ENCODE measurements around the gene ALLC. TPM values are rescaled to one million over a fixed set of nuclear protein-coding genes. Genes with fewer than 3 reads are reported as not detected.

The ALLC gene
- polyA plus RNA-seq, 1 of the 3 experiments (the other 2 are of a cell fraction) = not detected

- DNase-seq = no peak
- Histone ChIP-seq H3K9ac (no peak overlapping the region), H3K79me2 (ENCODE audit: insufficient read depth) (no peaks in the 10 kb centered on the region), H3K9me3 (no peaks in the 10 kb centered on the region), H3K4me3 (ENCODE audit: low read depth in 2 of 2, low read length in 1 of 2) (no peak overlapping the region), H3K4me2 (no peak overlapping the region), H3F3A (replicated peaks; ENCODE audit: insufficient read depth) (no peaks in the 10 kb centered on the region), H3K36me3 (replicated peaks in 1 of 2; ENCODE audit: control insufficient read depth in 1 of 2, insufficient read depth in 2 of 2, low read length in 1 of 2) (peaks cover 0 to 4% of the 10 kb centered on the region in 2 experiments), H3K27me3 (ENCODE audit: insufficient read depth) (no peaks in the 10 kb centered on the region), H3K4me1 (ENCODE audit: control insufficient read depth in 1 of 2, insufficient read depth in 2 of 2, low read depth in 1 of 2, low read length in 1 of 2) (peaks cover 0 to 3% of the 10 kb centered on the region in 2 experiments; a peak in 1 of 4 replicates), H3K27ac (ENCODE audit: low read depth in 2 of 2, low read length in 1 of 2) (no peak overlapping the region), H4K20me1 (ENCODE audit: insufficient read depth) (no peaks in the 10 kb centered on the region), H2AFZ (ENCODE audit: low read depth) (no peak overlapping the region), H3K9me2 (no peaks in the 10 kb centered on the region)
- ChIA-PET CTCF (no interaction called here), POLR2A (no interaction called here)
- TF ChIP-seq MEF2A (IDR thresholded peaks at IDR 0.05; ENCODE audit: borderline replicate concordance, low read depth) = no peak
- no peak for TF ChIP-seq GABPA (IDR thresholded peaks at IDR 0.05; ENCODE audit: low read depth)
- TF ChIP-seq SMC3 (IDR thresholded peaks at IDR 0.05; ENCODE audit: low read depth, low read length) = no peak
- TF ChIP-seq RCOR1 (IDR thresholded peaks at IDR 0.05; ENCODE audit: low read length) = no peak
- no peak for TF ChIP-seq PBX3 (IDR thresholded peaks at IDR 0.05)
- TF ChIP-seq FOXM1 (IDR thresholded peaks at IDR 0.05; ENCODE audit: low read depth) = no peak
- TF ChIP-seq MXI1 (IDR thresholded peaks at IDR 0.05; ENCODE audit: low read depth, low read length) = no peak
- TF ChIP-seq USF2 (IDR thresholded peaks at IDR 0.05; ENCODE audit: borderline replicate concordance, low read depth, low read length) = no peak
- TF ChIP-seq RXRA (IDR thresholded peaks at IDR 0.05; ENCODE audit: borderline replicate concordance, low read depth) = no peak
- TF ChIP-seq GATA2 (CRISPR knock-in tag; IDR thresholded peaks at IDR 0.05) = no peak
- no peak for TF ChIP-seq CTCF (IDR thresholded peaks at IDR 0.05)
- 78% methylated on average over 21 of the region's 21 CpGs for WGBS (ENCODE audit: low lambda C conversion rate)
Observed at GRCh38 chr2:3627500-3628100, 30.4 kb upstream of the ALLC start.

- Histone ChIP-seq H4K20me1 (ENCODE audit: insufficient read depth) (no peaks in the 10 kb centered on the region), H3F3A (replicated peaks; ENCODE audit: insufficient read depth) (no peaks in the 10 kb centered on the region), H3K36me3 (replicated peaks in 1 of 2; ENCODE audit: control insufficient read depth in 1 of 2, insufficient read depth in 2 of 2, low read length in 1 of 2) (no peaks in the 10 kb centered on the region), H3K9me2 (no peaks in the 10 kb centered on the region), H3K4me2 (no peak overlapping the region), H3K27ac (ENCODE audit: low read depth in 2 of 2, low read length in 1 of 2) (no peak overlapping the region), H3K4me1 (ENCODE audit: control insufficient read depth in 1 of 2, insufficient read depth in 2 of 2, low read depth in 1 of 2, low read length in 1 of 2) (peaks cover 0 to 9% of the 10 kb centered on the region in 2 experiments; a peak in 1 of 4 replicates), H2AFZ (ENCODE audit: low read depth) (no peak overlapping the region), H3K9ac (no peak overlapping the region), H3K27me3 (ENCODE audit: insufficient read depth) (no peaks in the 10 kb centered on the region), H3K4me3 (ENCODE audit: low read depth in 2 of 2, low read length in 1 of 2) (no peak overlapping the region), H3K9me3 (no peaks in the 10 kb centered on the region), H3K79me2 (ENCODE audit: insufficient read depth) (no peaks in the 10 kb centered on the region)
- whole genome bisulfite sequencing (ENCODE audit: low lambda C conversion rate) = 72% methylated on average over 10 of the region's 10 CpGs
- POLR2A ChIA-PET = no interaction called here
- CTCF ChIA-PET = interaction anchor here (0.6 to 1.1 kb wide), 3 partner anchors 9 to 1811 kb away, joined by 3 read pairs; no protein-coding TSS in a partner anchor
- DNase-seq = no peak
- TF ChIP-seq ZBTB33 (IDR thresholded peaks at IDR 0.05; ENCODE audit: borderline replicate concordance, low read depth) = no peak
- TF ChIP-seq FOXM1 (IDR thresholded peaks at IDR 0.05; ENCODE audit: low read depth) = no peak
- TF ChIP-seq JUND (IDR thresholded peaks at IDR 0.05) = no peak
- no peak for TF ChIP-seq TAF1 (IDR thresholded peaks at IDR 0.05; ENCODE audit: borderline replicate concordance, low read depth, low read length)
- TF ChIP-seq RXRA (IDR thresholded peaks at IDR 0.05; ENCODE audit: borderline replicate concordance, low read depth) = no peak
- no peak for TF ChIP-seq MEF2A (IDR thresholded peaks at IDR 0.05; ENCODE audit: borderline replicate concordance, low read depth)
- no peak for TF ChIP-seq POLR2AphosphoS5 (IDR thresholded peaks at IDR 0.05; ENCODE audit: low read depth, low read length)
- no peak for TF ChIP-seq TCF12 (IDR thresholded peaks at IDR 0.05)
- no peak for TF ChIP-seq RCOR1 (IDR thresholded peaks at IDR 0.05; ENCODE audit: low read length)
- no peak for TF ChIP-seq TEAD4 (IDR thresholded peaks at IDR 0.05; ENCODE audit: borderline replicate concordance, insufficient read depth)
- TF ChIP-seq IRF3 (IDR thresholded peaks at IDR 0.05; ENCODE audit: low read depth, low read length) = no peak
- TF ChIP-seq SIN3A (IDR thresholded peaks at IDR 0.05; ENCODE audit: borderline replicate concordance, low read depth, low read length) = no peak
- no peak for TF ChIP-seq RFX5 (IDR thresholded peaks at IDR 0.05; ENCODE audit: low read length)
- no peak for TF ChIP-seq NRF1 (IDR thresholded peaks at IDR 0.05; ENCODE audit: low read depth, low read length)
- no peak for TF ChIP-seq CHD2 (IDR thresholded peaks at IDR 0.05; ENCODE audit: low read length, partially characterized antibody)
Observed at GRCh38 chr2:3628241-3628679, 29.7 kb upstream of the ALLC start.
